Measurements from ENCODE around the gene ACTL7A.
A peak's percentile ranks its signal among the peaks of the same experiment; 100 is the strongest.
"Not testable (repeated sequence)": the region's sequence is repeated elsewhere in the genome, so short reads cannot be mapped to it uniquely, and the experiment has no call there.

Gene ACTL7A

DNA sequence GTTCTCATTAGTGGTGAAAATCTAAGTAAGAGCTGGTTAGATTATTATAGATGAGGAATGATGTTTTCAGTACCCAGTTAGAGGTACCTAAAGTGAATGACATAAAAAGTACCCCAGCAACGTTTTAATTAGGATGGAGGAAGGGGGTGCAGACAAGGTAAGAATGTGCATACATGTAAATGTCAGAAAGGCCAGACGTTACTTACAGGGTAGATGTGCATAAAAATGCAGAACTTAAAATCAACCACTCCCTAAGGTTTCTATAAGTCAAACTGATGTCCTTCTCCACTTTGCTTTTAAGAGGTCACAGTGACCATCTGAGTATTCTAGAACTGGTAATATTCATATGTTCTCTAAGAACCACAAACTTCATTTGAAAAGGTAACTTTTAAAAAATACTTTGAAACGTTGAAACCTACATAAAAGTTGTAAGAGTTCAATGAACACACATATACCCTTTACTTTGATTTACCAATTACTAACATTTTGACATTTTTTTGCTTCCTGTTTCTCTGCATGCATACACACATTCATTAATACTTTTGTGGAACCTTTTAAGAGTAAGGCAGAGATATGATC, 18.8 kb downstream of the ACTL7A start:
- no peak for DNase-seq

DNA sequence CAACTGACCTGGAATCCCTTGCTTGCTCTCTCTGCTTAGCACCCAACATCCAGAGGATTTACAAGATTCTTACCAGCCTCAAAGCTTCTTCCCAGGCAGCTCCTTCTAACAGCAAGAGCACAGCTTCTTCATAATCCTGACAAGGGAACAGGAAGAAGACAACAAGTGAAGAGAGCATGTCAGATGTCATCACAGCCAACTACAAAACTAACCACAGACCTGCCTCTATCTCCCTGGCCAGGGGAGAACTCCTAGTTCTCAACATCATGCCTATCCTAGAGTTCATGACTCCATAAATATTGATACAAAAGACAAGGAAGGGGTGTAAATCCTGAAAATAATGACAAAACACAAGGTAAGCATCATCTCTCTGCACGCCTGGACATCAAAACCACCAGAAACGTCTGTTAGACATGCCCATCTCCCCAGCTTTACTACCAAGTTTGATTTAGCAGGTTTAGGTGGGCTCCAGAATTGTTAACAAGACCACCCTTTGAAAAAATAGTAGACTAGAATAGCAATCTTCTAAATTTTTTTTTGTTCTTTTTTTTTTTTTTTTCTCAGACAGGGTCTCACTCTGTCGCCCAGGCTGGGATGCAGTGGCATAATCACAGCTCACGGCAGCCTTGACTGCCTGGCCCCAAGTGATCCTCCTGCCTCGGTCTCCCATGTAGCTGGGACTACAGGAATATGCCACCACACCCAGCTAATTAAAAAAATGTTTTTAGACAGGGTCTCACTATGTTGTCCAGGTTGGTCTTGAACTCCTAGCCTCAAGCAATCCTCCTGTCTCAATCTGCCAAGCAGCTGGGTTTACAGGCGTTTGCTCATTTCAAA, 20.2 kb downstream of the ACTL7A start:
- no peak for DNase-seq

DNA sequence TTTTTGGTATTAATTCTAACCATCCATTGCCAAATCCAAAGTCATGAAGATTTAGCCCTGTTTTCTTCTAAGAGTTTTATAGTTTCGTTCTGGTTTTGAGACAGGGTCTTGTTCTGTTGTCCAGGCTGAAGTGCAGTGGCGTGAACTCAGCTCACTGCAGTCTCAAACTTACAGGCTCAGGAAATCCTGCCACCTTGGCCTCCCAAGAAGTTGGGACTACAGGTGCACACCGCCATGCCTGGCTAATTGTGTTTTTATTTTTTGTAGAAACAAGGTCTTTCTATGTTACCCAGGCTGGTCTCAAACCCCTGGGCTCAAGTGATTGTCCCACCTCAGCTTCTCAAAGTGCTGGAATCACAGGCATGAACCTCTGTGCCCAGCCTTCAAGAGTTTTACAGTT, 21.0 kb downstream of the ACTL7A start:
- DNase-seq: no peak

GRCh38 chr9:108884701-108885100, 22.6 kb downstream of the ACTL7A start:
- DNase-seq: no peak

- peak; percentile 55 to 69 for DNase-seq
Measured at GRCh38 chr9:108885643-108886348, 23.7 kb downstream of the ACTL7A start.

DNA sequence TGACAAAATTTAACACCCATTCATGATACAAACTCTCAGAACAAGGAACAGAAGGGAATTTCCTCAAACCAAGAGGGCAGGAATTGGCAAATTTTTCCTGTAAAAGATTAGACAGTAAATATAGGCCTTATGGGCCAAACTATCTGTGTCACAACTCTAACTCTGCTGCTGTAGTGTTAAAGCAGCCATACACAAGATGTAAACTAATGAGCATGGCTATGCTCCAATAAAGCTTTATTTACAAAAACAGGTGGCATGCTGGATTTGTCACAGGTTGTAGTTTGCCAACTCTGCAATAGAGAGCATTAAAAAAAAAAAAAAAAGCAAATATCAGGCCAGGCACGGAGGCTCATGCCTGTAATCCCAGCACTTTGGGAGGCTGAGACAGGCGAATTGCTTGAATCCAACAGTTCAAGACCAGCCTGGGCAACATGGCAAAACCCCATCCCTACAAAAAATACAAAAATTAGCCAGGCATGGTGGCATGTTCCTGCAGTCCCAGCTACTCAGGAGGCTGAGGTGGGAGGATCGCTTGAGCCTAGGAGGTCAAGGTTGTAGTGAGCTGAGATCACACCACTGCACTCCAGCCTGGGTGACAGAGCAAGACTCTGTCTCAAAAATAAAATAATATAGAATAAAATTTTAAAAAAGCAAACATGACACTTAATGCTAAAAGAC, 24.7 kb downstream of the ACTL7A start:
- DNase-seq: peak in 1 of 2 experiments; percentile 37

DNA sequence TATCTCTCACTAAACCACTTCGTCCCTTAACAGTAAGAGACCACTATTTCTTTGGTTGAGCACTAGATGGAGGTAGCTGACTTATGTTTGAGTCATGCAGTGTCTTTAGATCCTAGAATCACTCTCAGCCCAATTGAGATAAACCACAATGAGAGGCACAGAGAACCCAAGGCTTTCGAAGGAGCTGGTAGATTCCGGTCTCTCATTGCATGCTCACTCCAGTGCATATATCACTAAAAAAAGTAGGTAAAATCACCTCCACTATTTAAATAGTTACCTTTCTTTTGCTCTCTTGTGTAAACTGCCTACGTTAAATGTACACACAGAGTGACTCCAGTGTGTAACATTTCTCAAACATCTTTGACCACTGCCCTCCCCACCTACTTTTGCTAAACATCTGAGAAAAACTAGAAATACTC, 27.6 kb downstream of the ACTL7A start:
- peak in 1 of 2 experiments; percentile 6 for DNase-seq

DNA sequence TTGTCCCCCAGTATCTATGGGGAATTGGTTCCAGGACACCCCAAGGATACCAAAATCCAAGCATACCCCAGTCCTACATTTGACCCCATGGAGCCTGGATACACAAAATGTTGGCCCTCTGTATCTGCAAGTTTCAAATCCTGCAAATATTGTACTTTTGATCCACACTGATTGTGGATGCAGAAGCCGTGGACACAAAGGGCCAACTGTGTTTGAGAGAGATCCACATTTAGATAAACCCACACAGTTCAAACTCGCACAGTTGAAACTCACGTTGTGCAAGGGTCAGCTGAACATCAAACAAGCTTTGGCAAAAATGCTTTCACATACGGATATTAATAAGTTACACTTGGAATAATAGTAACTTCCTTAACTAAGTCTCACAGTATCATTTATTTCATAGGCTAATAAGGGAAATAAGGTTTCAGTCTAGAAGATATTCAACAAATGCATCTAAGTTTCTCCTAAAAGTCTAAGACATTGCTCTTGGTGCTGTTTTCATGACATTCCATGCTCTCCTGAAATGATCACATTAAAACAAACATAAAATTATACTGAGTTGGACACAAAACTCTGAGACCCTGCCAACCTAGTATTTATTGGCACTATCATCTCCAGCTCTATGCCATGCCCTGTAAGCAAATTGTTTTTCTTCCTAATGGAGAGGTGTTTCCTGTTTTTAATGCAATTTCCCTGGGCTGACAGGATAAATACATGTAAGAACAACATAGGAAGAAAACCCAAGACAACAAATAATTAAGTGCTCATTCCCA, 32.3 kb downstream of the ACTL7A start:
- no peak for DNase-seq

GRCh38 chr9:108897324-108898096, 35.4 kb downstream of the ACTL7A start:
- DNase-seq: no peak

DNA sequence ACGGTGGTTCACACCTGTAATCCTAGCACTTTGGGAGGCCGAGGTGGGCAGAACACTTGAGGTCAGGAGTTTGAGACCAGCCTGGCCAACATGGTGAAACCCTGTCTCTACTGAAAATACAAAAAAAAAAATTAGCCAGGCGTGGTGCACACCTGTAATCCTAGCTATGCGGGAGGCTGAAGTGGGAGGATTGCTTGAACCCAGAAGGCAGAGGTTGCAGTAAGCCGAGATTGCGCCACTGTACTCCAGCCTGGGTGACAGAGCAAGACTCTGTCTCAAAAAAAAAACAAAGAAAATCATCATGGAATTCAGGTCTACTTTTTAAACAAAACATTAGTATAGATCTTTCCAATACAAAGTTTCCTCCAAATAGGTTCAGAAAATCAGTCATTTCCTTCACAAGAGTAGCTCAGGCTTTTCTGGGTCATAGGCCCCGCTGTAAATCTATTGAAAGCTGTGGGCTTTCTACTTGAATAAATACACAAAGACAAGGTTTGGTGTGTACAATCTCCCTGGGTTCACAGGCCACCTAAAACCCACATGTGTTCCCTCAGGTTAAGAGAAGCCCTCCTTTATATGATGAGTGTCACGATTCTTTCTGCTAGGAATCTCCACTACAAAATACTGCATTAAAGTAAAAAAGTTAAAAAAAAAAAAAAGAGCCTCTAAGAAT, 37.1 kb downstream of the ACTL7A start:
- DNase-seq: not testable (repeated sequence)

DNA sequence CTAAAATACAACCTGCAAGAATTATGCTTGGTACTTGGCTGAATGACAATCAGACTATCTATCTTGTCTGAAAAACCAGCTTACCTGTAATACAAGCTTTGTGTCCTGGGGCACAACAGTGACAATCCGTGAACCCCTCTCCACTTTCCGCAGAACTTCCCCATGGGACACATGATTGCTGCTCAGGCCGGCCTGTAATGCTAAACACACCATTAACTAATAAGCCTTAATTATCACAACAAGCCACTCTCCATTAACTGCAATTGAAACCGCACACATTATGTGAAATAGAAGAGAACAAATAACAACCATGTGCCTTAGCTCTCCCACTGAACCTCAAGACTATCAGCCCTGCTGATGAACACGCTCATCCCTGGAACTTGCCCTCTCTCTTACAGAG, 38.1 kb downstream of the ACTL7A start:
- DNase-seq: no peak

DNA sequence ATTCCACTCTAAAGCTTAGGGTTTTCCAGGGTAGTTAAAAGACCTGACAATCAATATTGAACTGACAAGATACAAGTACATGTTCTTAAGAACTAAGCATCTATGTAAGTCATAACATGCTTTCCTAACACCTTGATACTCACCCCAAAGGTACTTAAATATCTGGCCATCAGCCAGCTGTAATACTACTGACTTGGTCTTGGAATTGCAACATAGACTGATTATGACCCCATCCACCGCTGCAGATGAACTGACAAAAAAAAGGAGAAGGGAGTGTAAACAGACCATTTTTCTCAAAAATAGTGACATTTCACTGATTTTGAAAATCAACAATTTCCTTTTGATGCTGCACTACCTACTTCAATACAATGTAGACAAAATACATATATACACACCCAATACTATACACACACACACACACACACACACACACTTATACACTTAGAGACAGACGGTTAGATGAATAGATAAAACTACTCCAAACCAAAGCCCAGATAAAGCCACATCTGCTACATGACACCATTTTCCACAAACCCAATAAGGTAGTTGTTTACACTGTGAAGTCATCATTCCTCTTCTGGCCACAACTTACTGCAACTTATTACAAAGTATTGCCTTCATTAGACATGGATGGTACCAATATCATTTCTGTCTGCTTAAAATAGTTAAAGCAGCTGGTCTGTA, 41.5 kb downstream of the ACTL7A start:
- no peak for DNase-seq

DNA sequence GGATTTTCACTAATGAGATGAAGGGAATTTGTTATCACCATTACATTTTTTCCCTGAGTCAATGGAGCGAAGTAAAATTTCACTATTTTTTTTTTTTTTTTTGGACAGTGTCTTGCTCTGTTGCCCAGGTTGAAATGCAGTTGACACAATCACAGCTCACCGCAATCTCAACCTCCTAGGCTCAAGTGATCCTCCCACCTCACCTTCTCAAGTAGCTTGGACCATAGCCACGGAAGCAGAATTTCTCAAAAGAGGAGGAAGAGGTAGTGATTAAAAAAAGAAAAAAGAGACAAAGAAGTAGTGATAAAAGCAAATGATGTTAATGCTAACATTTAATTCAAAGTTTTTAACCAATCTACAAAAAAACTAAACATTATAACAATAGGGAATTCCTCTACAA, 42.1 kb downstream of the ACTL7A start:
- DNase-seq: no peak

DNA sequence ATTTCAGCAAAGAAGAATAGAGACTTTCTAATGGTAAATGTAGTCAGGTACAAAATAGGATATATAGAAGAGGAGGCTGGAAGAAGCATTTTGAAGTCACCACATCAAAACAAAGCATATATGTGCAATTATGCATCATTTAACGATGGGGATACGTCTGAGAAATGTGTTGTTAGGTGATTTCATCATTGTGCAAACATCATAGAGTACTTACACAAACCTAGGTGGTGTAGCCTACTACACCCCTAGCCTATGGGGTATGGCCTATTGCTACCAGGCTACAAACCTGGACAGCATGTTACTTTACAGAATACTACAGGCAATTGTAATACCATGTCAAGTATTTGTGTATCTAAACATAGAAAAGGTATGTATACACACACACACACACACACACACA, 43.4 kb downstream of the ACTL7A start:
- DNase-seq: no peak

DNA sequence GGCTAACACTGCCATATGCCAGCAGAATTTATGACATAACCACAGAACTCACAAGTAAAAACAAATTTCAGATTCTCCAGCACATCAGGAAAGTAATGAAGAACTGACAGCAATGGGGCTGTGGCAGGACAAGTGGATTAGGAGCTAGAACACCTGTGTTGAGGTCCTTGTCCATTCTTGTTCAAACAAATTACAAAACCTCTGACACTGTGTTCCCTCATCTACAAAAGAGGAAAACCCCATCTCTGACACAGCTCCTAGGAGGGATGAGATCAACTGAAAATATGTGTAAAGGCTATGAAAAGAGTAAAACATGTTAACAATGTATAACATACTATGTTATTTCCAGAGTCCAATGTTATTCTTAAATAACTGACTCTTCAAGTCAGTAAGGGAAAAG, 48.3 kb downstream of the ACTL7A start:
- no peak for DNase-seq

GRCh38 chr9:108910914-108911313, 48.8 kb downstream of the ACTL7A start:
- DNase-seq: no peak

- no peak for DNase-seq
Measured at GRCh38 chr9:108911820-108912219, 49.8 kb downstream of the ACTL7A start.

Measured in NCI-H2081 (cell line).